HG02840 (cell line): ENCODE measurements around the gene TMEM134.

ENCODE experiments used
- ATAC-seq: cut with Tn5 transposase; IDR thresholded peaks from one replicate; pipeline ENCODE4 v1.9.1; 2021; ENCODE audit warnings: mild to moderate bottlenecking, moderate library complexity, moderate number of reproducible peaks; ENCODE audit not compliant: unreplicated experiment, low FRiP score

The TMEM134 gene

GRCh38 chr11:67500831-67501715 is 32.0 kb upstream of the TMEM134 start:
- ATAC-seq = no peak

GRCh38 chr11:67500484-67500821 is 31.4 kb upstream of the TMEM134 start:
- ATAC-seq = no peak

- no peak for ATAC-seq
These were observed 30.9 kb upstream of the TMEM134 start for GRCh38 chr11:67499808-67500483.

- ATAC-seq = no peak
These were observed 29.5 kb upstream of the TMEM134 start for GRCh38 chr11:67498544-67498972.

- ATAC-seq = no peak
These were observed 28.7 kb upstream of the TMEM134 start for GRCh38 chr11:67497656-67498291.

- ATAC-seq = no peak
These were observed 27.1 kb upstream of the TMEM134 start for GRCh38 chr11:67496113-67496512.

GRCh38 chr11:67495234-67496005 is 26.4 kb upstream of the TMEM134 start:
- no peak for ATAC-seq

GRCh38 chr11:67494371-67495233 is 25.6 kb upstream of the TMEM134 start:
- ATAC-seq = no peak

GRCh38 chr11:67493548-67494370 is 24.7 kb upstream of the TMEM134 start:
- ATAC-seq = no peak

- no peak for ATAC-seq
These were observed 23.9 kb upstream of the TMEM134 start for GRCh38 chr11:67492801-67493547.

GRCh38 chr11:67492069-67492727 is 23.1 kb upstream of the TMEM134 start:
- ATAC-seq = no peak

- ATAC-seq = no peak
These were observed 22.4 kb upstream of the TMEM134 start for GRCh38 chr11:67491276-67492068.

GRCh38 chr11:67490727-67491065 is 21.6 kb upstream of the TMEM134 start:
- no peak for ATAC-seq

GRCh38 chr11:67489885-67490726 is 21.1 kb upstream of the TMEM134 start:
- ATAC-seq = no peak

- no peak for ATAC-seq
These were observed 20.3 kb upstream of the TMEM134 start for GRCh38 chr11:67489203-67489884.
